Adipose tissue (tissue), 3 donors: ENCODE data around the gene STX16. TPM values are rescaled to one million over a fixed set of nuclear protein-coding genes. Genes with fewer than 3 reads are reported as not detected.
A peak's percentile ranks its signal among the peaks of the same experiment; 100 is the strongest.
"Not testable (repeated sequence)": the region's sequence is repeated elsewhere in the genome, so short reads cannot be mapped to it uniquely, and the experiment has no call there.

ENCODE experiments used
- H3K27ac ChIP-seq: one replicate; pipeline ENCODE4 v1.5.1; 2013; ENCODE audit warnings: low read depth, low read length
- WGBS, 3 donors: extraction: QIAGEN DNeasy Blood & Tissue Kit; methylation state at CpG; one replicate each; pipeline ENCODE4 v1.1.7; 2013; 5-methylcytosine and 5-hydroxymethylcytosine counted together
- polyA plus RNA-seq, 3 donors: library from polyadenylated mRNA; stranded (reverse); fragments of 200-250 nt; gene quantifications; one replicate each; pipeline ENCODE4 v1.2.3, GENCODE V29; 2013
- donor health status: healthy with polysubstance abuse.
- donor health status: Bipolar disorder and iron deficiency.
- donor health status: healthy.

STX16 gene
- polyA plus RNA-seq, 3 donors, result 21.7 to 36.9 (median 35.9) TPM

DNA sequence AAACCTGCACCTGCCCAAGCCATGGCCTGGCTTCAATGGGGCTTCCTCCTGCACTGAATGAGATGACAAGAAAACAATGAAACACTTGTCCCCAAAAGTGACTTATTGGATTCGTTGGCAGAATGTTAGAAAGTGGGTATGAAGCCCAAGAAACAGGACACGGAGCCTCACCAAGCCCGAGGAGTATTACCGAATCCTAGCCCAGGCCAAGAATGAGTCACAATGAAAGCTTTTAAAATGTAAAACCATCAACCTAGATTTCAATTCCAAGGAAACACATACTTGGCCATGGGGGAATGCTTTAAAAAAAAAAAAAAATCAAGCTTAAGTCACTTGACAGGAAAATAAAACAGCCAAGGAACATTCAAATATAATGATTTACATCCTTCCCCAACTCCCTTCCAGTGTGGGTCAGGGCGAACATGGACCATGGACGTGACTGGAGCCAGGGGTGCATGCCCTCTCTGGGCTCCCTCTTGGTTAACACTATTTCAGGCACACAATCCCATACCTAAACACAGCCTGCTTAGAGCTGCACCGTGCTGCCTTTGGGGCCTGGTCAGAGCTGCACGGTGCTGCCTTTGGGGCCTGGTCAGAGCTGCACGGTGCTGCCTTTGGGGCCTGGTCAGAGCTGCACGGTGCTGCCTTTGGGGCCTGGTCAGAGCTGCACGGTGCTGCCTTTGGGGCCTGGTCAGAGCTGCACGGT, 3.1 kb upstream of the STX16 start:
- no peak overlapping the region for H3K27ac ChIP-seq
- 58 to 76% (median 71%) methylated on average over 9 to 10 of the region's 12 CpGs for WGBS, 3 donors

GRCh38 chr20:58648502-58648825, 2.6 kb upstream of the STX16 start:
- WGBS, 3 donors, result 91 to 95% (median 94%) methylated on average over 6 of the region's 6 CpGs
- not testable (repeated sequence) for H3K27ac ChIP-seq

GRCh38 chr20:58649288-58650180, 1.5 kb upstream of the STX16 start:
- no peak overlapping the region for H3K27ac ChIP-seq
- 15 to 23% (median 22%) methylated on average over 71 to 73 of the region's 73 CpGs for WGBS, 3 donors

DNA sequence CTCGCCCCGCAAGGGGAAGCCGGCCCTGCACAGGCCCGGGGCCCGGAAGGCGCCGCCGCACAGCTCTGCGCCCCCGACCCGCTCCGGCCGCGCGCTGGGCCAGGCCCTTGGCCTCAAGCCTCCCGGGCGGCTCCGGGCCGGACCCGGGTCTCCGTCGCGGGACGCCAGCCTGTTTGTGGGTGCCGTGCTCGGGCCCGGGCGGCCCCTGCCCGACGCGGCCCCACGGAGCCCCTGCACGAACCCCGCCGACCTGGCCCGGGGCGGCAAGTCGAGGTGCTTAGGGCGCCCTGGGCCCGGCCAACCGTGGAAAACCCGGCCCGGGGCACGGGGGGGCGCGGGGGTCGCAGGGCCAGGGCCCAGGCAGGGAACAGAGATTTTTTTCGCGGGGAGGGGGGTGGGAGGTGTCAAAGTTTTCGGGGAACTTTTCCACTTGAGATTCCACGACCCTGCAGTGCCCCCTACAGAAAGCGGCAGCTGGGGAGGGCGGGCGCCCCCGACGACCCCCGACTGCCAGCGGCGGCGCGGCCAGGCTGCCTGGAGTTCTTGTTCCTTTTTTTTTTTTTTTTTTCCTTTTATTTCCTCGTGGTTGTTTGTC, 805 bp upstream of the STX16 start:
- peak overlapping the region; percentile 88 for H3K27ac ChIP-seq
- WGBS, 3 donors, result 1 to 2% (median 2%) methylated on average over 48 to 62 of the region's 62 CpGs

GRCh38 chr20:58651559-58651945, 469 bp downstream of the STX16 start:
- no peak overlapping the region for H3K27ac ChIP-seq
- 0% methylated on average over 18 of the region's 18 CpGs for WGBS, 3 donors

- WGBS, 3 donors, result 0% methylated on average over 28 to 30 of the region's 30 CpGs
Measured at GRCh38 chr20:58651946-58652605, 993 bp downstream of the STX16 start.

DNA sequence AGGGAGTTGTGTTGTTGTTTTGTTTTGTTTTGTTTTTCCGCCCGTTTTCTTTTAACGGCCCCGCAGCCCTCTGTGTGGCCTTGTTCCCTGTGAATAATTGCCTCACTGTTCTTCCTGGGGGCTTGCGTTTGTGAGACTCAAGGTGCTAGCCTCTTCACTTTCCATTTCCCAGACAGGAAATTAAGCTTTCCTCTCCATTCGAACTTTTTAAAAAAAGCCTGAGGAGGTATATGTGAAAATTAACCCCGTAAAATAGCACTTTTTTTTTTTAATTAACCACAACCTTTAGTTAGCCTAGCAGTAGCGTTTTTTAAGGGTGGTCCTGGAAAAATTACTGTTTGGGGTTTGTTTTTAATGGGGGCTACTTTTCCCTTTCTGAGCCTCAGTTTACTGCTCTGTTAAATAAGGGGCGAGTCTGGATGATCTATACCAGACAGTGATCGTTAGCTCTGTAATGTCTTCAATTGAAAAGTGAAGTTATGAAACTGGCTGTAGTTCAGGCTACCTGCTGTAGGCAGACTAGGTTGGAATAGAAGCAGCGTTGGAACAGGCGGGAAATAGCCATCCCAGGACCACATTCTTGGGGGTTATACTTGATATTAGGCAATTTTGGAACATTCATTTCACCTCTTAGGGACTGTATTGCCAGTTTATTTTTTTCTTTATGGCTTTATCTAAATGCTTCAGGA, 1.7 kb downstream of the STX16 start:
- WGBS, 3 donors, result 4 to 13% (median 7%) methylated on average over 12 of the region's 12 CpGs
- H3K27ac ChIP-seq, result peak overlapping the region; percentile 13

More at GRCh38 chr20:58651946-58652605, 993 bp downstream of the STX16 start:
- peak overlapping the region; percentile 13 for H3K27ac ChIP-seq

DNA sequence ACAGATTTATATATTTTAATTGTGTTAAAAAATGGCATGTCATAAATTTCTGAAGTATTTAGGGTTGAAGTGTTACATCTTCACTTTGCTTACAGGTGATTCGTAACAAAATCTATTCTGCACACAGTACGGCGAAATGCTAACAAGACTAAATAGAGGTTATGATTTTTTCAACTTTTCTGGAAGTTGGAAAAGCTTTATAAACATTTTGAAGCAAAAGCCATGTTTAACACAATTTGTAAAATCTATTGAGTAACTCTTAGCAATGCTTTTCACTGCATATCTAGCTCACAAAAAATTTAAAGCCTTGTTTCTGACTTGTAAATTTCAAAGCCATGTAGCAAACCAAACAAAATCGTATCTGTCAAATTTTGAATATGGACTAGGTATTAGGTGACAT, 3.3 kb downstream of the STX16 start:
- 81 to 91% (median 88%) methylated on average over 4 of the region's 4 CpGs for WGBS, 3 donors
- H3K27ac ChIP-seq, result no peak overlapping the region

DNA sequence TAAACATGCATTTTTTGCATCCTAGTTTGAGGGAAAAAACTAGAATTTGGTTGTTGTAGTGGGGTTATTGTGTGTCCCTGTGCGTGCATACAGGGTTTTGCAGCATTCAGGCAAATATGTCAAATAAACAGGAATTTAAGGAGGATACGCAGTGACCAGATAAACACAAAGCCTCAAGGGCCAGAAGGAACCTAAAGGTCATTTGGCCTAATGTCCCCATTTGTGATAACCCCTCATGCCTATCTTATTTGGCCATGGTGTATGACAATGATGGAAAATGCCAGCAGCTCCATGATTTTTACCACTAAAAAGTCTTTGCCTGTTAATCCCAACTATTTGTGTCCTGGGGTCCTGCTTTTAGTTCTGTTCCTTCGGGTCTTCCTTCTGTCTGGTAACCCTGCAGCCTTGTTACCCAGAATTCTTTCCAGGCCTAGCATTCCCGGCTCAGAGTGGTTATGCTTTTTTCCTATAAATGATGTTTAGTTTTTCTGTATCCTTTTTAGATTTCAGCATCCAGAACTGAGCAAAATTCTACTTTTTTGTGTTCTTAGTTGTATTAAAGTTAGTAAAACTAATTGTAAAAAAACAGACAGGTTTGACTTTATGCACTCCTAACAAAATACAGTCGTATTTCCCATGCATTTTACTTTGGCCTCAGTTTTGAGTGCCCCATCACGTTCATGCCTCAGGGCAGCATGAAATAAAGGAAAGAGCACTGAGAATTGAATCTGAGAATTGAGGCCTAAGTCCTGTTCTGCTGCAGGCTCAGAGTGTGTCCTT, 4.4 kb downstream of the STX16 start:
- 59 to 80% (median 72%) methylated on average over 6 of the region's 6 CpGs for WGBS, 3 donors
- H3K27ac ChIP-seq, result no peak overlapping the region

DNA sequence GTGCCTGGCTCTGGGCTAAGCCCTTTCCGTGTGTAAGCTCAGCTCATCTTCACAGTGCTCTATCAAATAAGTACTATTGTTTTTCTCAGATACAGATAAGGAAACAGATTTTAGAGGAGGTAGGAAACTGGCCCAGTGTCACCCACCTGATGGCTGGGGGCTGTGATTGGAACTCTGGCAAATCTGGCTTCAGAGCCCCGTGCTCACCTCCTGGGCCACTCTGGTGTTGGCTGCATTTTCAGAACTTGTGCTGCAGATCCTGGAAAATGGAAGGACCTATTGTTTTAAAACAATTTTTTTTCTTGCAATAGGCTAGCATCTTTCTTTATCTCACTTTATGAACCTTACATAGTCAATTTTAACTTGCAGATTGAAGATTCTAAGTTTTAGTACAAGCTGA, 5.7 kb downstream of the STX16 start:
- WGBS, 3 donors, result 25 to 59% (median 55%) methylated on average over 2 of the region's 2 CpGs
- H3K27ac ChIP-seq, result no peak overlapping the region

DNA sequence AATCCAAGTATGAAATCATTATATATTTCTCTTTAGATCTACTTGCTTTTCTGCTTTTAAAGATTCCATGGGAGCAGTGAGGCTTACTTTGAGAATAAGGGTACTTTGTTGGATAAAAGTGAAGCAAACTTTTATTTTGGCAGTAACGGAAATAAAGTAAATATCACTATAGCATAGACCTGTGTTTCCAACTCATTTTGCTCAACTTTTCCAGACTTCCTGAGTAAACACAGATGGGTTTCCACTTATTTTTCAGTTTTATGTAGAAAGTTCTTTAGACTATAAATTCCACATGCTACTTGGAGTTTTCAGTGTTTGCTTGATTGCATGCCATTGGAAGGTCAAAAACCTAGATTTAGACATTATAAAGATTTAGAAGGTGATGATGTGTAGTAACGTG, 6.2 kb downstream of the STX16 start:
- 56 to 83% (median 71%) methylated on average over 2 of the region's 2 CpGs for WGBS, 3 donors
- no peak overlapping the region for H3K27ac ChIP-seq

GRCh38 chr20:58657986-58658385, 6.9 kb downstream of the STX16 start:
- no peak overlapping the region for H3K27ac ChIP-seq

GRCh38 chr20:58658760-58659159, 7.7 kb downstream of the STX16 start:
- 75 to 88% (median 81%) methylated on average over 4 of the region's 4 CpGs for WGBS, 3 donors
- H3K27ac ChIP-seq, result no peak overlapping the region

More at GRCh38 chr20:58657986-58658385, 6.9 kb downstream of the STX16 start:
- WGBS, 3 donors, result 30 to 69% (median 60%) methylated on average over 4 of the region's 4 CpGs

GRCh38 chr20:58659841-58660240, 8.8 kb downstream of the STX16 start:
- WGBS, 3 donors, result 34 to 59% (median 42%) methylated on average over 3 of the region's 3 CpGs
- H3K27ac ChIP-seq, result no peak overlapping the region

DNA sequence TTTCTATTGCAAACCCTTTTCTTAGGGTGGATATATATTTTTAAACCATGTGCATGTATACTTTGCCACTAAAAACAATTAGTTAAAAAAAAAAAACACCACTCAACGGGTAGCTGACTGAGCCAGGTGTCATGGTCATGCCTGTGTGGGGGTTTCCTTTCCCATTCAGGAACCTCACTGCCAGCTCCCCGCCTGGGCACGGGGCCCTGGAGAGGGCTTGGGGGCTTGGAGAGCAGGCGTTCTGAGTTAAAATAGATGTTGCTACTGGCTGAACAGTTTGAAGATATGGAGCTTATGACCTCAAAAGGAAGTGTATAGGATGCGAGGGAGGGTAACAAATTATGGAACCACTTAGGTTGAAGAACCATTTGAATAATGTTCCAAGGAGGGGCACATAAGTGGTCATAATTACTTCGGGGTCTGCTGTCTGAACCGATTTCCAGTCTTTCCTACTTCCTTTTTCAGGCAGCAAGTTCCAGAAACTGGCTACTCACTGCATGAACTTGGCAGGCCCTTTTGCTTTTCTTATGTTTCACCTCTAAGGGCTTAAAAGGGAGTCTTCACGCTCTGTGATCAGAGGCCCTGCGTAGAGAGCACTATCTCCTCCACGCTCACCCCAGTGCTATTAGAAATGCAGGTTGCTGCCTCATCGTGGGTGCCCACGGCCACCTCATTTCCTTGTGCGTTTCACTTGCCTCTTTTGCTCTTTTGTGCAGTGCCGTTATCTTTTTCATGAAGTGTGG, 9.9 kb downstream of the STX16 start:
- H3K27ac ChIP-seq, result no peak overlapping the region
- WGBS, 3 donors, result 58 to 75% (median 59%) methylated on average over 14 of the region's 14 CpGs

DNA sequence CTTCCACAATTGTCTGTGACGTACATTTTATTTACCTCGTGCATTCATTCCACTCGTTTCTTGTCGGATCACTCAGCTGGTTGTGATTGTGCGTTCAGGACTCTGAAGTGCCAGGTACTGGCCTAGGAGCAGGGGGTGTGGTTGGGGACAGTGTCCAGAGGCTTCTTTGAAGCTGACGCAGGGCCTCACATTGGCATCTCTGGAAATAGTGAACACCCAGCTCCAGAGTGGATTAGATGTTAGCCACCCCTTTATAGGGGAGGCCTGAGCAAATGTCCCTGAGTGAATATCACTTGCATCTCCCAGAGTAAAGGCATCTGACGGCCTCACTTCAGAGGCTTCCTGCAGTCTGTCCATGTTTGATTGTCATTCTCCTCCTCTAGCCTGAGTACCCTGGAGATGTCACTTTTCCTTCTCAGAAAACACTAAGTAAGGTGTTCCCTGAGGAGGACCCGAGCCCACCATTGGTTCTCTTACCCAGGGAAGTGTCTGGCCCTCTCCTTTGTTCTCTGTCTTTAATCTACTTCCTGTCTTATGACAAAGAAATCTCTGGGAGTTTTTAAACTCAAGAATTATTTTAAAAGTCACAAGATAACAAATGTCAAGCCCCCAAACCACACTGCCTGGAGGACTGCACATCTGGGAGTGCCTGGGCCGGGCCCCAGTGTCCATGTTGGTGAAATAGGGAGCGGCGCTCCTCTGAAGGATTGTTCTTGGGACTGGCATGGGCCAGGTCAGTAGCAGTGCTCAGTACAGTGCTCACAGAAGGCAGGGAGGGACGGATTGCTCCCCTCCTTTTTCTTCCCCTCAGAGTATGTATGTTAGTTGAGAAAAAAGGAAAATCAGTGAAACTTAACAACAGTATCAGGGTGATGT, 10.8 kb downstream of the STX16 start:
- H3K27ac ChIP-seq, result no peak overlapping the region
- 71 to 84% (median 78%) methylated on average over 12 of the region's 12 CpGs for WGBS, 3 donors
